Progenitor cell of endocrine pancreas (in vitro differentiated cells): ENCODE results near the gene TCF12. TPM values are rescaled to one million over a fixed set of nuclear protein-coding genes. Genes with fewer than 3 reads are reported as not detected.

Experiments used
- DNase-seq: peaks from one replicate; pipeline ENCODE4 v3.0.0; 2021; ENCODE audit warnings: low spot score; ENCODE audit not compliant: unreplicated experiment
- H3K27ac Mint-ChIP-seq: 2 replicates; pipeline ENCODE4 v1.8.0; 2021; ENCODE audit warnings: mild to moderate bottlenecking, moderate library complexity, mixed read lengths
- H3K27me3 Mint-ChIP-seq: 2 replicates; pipeline ENCODE4 v1.8.0; 2021; ENCODE audit warnings: mixed read lengths
- H3K36me3 Mint-ChIP-seq: 2 replicates; pipeline ENCODE4 v1.8.0; 2022; ENCODE audit warnings: mixed read lengths; ENCODE audit not compliant: insufficient read depth
- H3K4me1 Mint-ChIP-seq: 2 replicates; pipeline ENCODE4 v1.8.0; 2021; ENCODE audit warnings: low read depth, mixed read lengths
- H3K4me3 Mint-ChIP-seq: 2 replicates; pipeline ENCODE4 v1.8.0; 2021; ENCODE audit warnings: low read depth, mild to moderate bottlenecking, moderate library complexity, mixed read lengths
- H3K9me3 Mint-ChIP-seq: 2 replicates; pipeline ENCODE4 v1.8.0; 2021; ENCODE audit warnings: low read depth, mixed read lengths
- total RNA-seq: library from RNA; stranded (reverse); gene quantifications from 2 replicates; pipeline ENCODE4 v1.2.1, GENCODE V29; 2021
- TF ChIP-seq, protein P1 (sequence below): fragments of 200-600 bp; sonication (generic); IDR thresholded peaks from one replicate; pipeline ENCODE4 v1.5.0; 2021; ENCODE audit warnings: antibody characterized with exemption, mild to moderate bottlenecking; ENCODE audit not compliant: unreplicated experiment

TCF12 gene
- total RNA-seq, 1 donor from 2014 or later: 164 TPM

DNA sequence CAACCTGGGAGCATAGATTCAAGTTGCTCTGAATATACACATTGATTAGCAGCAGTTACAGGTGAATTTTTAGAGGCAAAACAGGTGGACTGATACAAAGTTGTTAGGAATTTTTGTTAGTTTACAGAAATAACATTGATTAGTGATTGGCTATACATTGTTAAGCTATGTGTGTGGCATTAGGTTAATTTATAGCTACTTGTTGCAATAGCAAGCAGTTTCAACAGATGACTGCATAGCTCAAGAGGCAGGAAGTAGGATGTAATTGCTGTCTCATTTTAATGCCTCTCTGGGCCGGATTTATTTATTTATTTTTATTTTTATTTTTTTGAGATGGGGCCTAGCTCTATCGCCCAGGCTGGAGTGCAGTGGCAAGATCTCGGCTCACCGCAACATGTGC lies 99.7 kb downstream of the TCF12 start:
- Mint-ChIP-seq H3K27ac (no peak overlapping the region), H3K4me1 (peaks cover 25% of the 10 kb centered on the region), H3K9me3 (peaks cover 14% of the 10 kb centered on the region), H3K4me3 (no peak overlapping the region), H3K27me3 (no peaks in the 10 kb centered on the region), H3K36me3 (peaks cover 20% of the 10 kb centered on the region)
- TF ChIP-seq, protein P1, sequence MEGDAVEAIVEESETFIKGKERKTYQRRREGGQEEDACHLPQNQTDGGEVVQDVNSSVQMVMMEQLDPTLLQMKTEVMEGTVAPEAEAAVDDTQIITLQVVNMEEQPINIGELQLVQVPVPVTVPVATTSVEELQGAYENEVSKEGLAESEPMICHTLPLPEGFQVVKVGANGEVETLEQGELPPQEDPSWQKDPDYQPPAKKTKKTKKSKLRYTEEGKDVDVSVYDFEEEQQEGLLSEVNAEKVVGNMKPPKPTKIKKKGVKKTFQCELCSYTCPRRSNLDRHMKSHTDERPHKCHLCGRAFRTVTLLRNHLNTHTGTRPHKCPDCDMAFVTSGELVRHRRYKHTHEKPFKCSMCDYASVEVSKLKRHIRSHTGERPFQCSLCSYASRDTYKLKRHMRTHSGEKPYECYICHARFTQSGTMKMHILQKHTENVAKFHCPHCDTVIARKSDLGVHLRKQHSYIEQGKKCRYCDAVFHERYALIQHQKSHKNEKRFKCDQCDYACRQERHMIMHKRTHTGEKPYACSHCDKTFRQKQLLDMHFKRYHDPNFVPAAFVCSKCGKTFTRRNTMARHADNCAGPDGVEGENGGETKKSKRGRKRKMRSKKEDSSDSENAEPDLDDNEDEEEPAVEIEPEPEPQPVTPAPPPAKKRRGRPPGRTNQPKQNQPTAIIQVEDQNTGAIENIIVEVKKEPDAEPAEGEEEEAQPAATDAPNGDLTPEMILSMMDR: no peak
- DNase-seq: no peak

DNA sequence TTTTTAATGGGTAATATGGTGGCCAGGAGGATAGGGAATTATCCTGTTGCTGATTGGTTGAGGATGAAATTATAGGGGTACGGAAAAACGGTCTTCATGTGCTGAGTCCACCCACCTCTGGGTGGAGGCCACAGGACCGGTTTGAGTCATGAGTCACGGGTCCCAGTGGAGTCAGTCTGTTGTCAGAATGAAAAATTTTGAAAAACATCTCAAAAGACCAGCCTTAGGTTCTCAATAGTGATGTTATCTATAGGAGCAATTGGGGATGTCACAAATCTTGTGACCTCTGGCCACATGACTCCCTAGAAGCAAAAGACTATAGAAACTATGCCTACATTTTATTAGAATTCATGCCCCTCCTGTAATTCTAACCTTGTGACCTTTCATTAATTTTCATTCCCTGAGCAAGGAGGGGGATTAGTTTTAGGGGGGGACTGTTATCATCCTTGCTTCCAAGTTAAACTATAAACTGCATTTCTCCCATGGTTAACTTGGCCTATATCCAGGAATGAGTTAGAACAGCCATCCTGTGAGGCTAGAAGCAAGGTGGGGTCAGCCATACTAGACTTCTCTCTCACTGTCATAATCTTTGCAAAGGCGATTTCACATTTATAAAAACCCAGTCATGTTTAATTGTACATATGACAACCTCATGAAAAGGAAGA lies 101.2 kb downstream of the TCF12 start:
- H3K36me3 Mint-ChIP-seq: peaks cover 20% of the 10 kb centered on the region
- peaks cover 23% of the 10 kb centered on the region for H3K4me1 Mint-ChIP-seq
- no peaks in the 10 kb centered on the region for H3K27me3 Mint-ChIP-seq
- no peak overlapping the region for H3K4me3 Mint-ChIP-seq
- H3K9me3 Mint-ChIP-seq: peaks cover 14% of the 10 kb centered on the region
- no peak for DNase-seq
- peak overlapping the region; percentile 48 for H3K27ac Mint-ChIP-seq
- TF ChIP-seq, protein P1: no peak

DNA sequence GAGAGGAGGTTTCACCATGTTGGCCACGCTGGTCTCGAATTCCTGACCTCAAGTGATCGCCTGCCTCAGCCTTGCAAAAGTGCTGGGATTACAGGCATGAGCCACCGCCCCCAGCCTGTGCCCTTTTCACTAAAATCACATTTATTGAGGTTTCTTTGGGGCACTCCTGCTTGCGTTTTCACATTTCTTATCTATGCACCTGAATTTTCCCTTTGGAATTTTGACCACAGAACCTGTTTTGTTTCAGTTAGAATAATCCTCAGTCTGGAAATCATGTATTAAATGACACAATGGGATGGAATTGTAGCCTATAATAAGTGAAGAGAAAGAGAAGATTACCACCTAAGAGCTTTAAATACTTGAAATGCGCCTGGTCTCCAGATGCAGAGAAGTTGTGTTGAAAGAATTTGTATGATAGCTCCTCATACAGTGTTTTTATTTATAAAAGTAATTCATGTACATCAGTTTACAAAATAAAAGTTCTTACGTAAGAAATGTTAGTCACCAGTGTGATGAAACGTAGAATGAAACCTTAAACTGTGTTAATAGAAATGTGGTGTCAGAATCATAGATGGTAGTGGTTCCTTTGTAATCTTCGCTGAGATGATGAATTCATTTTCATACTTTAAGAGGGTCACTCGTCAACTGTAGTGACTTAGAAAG lies 107.0 kb downstream of the TCF12 start:
- H3K27ac Mint-ChIP-seq: peak overlapping the region; percentile 69
- peaks cover 19% of the 10 kb centered on the region for H3K4me1 Mint-ChIP-seq
- DNase-seq: no peak
- TF ChIP-seq, protein P1: no peak
- peaks cover 20% of the 10 kb centered on the region for H3K9me3 Mint-ChIP-seq
- no peak overlapping the region for H3K4me3 Mint-ChIP-seq
- H3K36me3 Mint-ChIP-seq: peaks cover 26% of the 10 kb centered on the region
- H3K27me3 Mint-ChIP-seq: no peaks in the 10 kb centered on the region

DNA sequence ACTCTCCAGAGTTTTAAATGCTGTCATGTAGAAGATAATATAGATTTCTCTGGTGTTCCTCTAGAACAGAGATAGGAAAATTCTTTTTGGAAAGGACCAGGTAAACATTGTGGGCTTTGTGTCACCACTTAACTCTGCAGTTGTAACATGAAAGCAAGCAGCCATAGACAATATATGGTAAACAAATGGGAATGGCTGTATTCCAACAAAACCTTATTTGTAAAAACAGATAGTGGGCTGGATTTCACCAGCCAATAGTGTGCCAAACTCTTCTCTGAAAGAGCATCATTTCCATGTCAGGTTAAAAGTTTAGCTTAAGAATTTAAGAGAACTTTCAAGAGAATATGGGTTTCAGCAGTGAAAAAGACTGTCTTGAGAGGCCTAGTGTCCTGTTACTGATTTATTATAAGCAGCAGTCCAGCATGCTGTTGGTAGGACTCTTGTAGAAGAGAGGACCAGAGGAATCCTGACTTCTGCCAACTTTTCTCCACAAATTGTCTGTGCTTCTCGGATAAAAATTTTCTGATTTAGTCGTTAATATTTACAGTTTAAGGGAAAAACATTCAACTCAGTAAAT lies 107.7 kb downstream of the TCF12 start:
- Mint-ChIP-seq H3K4me1 (peaks cover 25% of the 10 kb centered on the region), H3K27ac (peak overlapping the region; percentile 42), H3K36me3 (peaks cover 22% of the 10 kb centered on the region), H3K27me3 (no peaks in the 10 kb centered on the region), H3K4me3 (no peak overlapping the region), H3K9me3 (peaks cover 14% of the 10 kb centered on the region)
- no peak for DNase-seq
- TF ChIP-seq, protein P1: no peak

DNA sequence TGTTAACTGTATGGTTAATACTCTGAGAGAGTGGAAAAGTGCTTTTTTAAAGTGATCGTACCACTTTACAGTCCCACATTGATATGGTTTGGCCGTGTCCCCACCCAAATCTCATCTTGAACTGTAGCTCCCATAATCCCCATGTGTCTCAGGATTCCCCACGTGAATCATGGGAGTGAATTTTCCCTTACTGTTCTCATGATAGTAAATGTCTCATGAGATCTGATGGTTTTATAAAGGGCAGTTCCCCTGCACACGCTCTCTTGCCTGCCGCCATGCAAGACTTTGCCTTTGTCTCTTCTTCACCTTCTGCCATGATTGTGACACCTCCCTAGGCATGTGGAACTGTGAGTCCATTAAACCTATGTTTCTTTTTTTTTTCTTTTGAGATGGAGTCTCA lies 109.2 kb downstream of the TCF12 start:
- Mint-ChIP-seq H3K27me3 (no peaks in the 10 kb centered on the region), H3K4me3 (no peak overlapping the region), H3K9me3 (peaks cover 11% of the 10 kb centered on the region), H3K36me3 (peaks cover 12% of the 10 kb centered on the region), H3K27ac (no peak overlapping the region), H3K4me1 (peaks cover 36% of the 10 kb centered on the region)
- no peak for DNase-seq
- TF ChIP-seq, protein P1: no peak
